ENCODE measurements around the gene ADAMTS17.

GRCh38 chr15:100152463-100152862, 189.3 kb downstream of the ADAMTS17 start:
- TF ChIP-seq, protein P1, sequence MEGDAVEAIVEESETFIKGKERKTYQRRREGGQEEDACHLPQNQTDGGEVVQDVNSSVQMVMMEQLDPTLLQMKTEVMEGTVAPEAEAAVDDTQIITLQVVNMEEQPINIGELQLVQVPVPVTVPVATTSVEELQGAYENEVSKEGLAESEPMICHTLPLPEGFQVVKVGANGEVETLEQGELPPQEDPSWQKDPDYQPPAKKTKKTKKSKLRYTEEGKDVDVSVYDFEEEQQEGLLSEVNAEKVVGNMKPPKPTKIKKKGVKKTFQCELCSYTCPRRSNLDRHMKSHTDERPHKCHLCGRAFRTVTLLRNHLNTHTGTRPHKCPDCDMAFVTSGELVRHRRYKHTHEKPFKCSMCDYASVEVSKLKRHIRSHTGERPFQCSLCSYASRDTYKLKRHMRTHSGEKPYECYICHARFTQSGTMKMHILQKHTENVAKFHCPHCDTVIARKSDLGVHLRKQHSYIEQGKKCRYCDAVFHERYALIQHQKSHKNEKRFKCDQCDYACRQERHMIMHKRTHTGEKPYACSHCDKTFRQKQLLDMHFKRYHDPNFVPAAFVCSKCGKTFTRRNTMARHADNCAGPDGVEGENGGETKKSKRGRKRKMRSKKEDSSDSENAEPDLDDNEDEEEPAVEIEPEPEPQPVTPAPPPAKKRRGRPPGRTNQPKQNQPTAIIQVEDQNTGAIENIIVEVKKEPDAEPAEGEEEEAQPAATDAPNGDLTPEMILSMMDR (conservative IDR thresholded peaks at IDR 0.05; ENCODE audit: low read length): no peak
- TF ChIP-seq EZH2phosphoT487 (IDR thresholded peaks at IDR 0.05; ENCODE audit: borderline replicate concordance): no peak
